ENCODE measurements around the gene KCTD20. TPM values are rescaled to one million over a fixed set of nuclear protein-coding genes. Genes with fewer than 3 reads are reported as not detected.
A peak's percentile ranks its signal among the peaks of the same experiment; 100 is the strongest.

KCTD20 gene
- total and polyA plus RNA-seq, 2 of the 13 experiments (the other 11 are each of a cell fraction or from before 2014, with no cell fraction given), result 52.7 to 67.1 TPM

- TF ChIP-seq HBP1 (CRISPR knock-in tag; IDR thresholded peaks at IDR 0.05; ENCODE audit: low read depth), result peak; percentile 98
- TF ChIP-seq JUNB (CRISPR knock-in tag; IDR thresholded peaks at IDR 0.05; ENCODE audit: borderline replicate concordance), result no peak
- peak; percentile 71 for TF ChIP-seq ZNF160 (CRISPR knock-in tag; IDR thresholded peaks at IDR 0.05)
- peak; percentile 27; the same call in 1 of the 2 replicates for TF ChIP-seq ZXDC (CRISPR knock-in tag; IDR thresholded peaks at IDR 0.05)
- peak; percentile 88 for TF ChIP-seq SAP130 (CRISPR knock-in tag; IDR thresholded peaks at IDR 0.05; ENCODE audit: low read depth)
- no peak; the same call in 1 of the 2 replicates for TF ChIP-seq DZIP1 (CRISPR knock-in tag; IDR thresholded peaks at IDR 0.05)
- TF ChIP-seq SIX4 (CRISPR knock-in tag; IDR thresholded peaks at IDR 0.05), result peak; percentile 74
- TF ChIP-seq HNF4A (CRISPR knock-in tag; IDR thresholded peaks at IDR 0.05), result peak; percentile 29
- peak; percentile 15; the same call in 1 of the 2 replicates for TF ChIP-seq ELF4 (CRISPR knock-in tag; IDR thresholded peaks at IDR 0.05; ENCODE audit: borderline replicate concordance)
- TF ChIP-seq ZNF775 (CRISPR knock-in tag; IDR thresholded peaks at IDR 0.05; ENCODE audit: borderline replicate concordance), result no peak
- peak; percentile 86 for TF ChIP-seq YY1 (IDR thresholded peaks at IDR 0.05; ENCODE audit: insufficient read depth, insufficient replicate concordance, low read depth, low read length)
- TF ChIP-seq JARID2 (CRISPR knock-in tag; IDR thresholded peaks at IDR 0.05; ENCODE audit: insufficient replicate concordance), result peak; percentile 64
- TF ChIP-seq ZNF280B (CRISPR knock-in tag; IDR thresholded peaks at IDR 0.05; ENCODE audit: borderline replicate concordance), result no peak; the same call in 1 of the 2 replicates
- peak; percentile 66 for TF ChIP-seq BHLHE40 (IDR thresholded peaks at IDR 0.05; ENCODE audit: low read length)
- TF ChIP-seq HDAC1 (CRISPR knock-in tag; IDR thresholded peaks at IDR 0.05), result peak; percentile 82
- no peak for TF ChIP-seq ZNF704 (CRISPR knock-in tag; IDR thresholded peaks at IDR 0.05; ENCODE audit: borderline replicate concordance)
- TF ChIP-seq ZKSCAN5 (CRISPR knock-in tag; IDR thresholded peaks at IDR 0.05), result no peak; the same call in 1 of the 2 replicates
These were observed at the start of gene KCTD20, which contains the start of gene PXT1 (continued) for GRCh38 chr6:36442671-36443470.

All from HepG2 (cell line).